BLaER1 (cell line): ENCODE results near the gene MDK.

ENCODE experiments used
- H3K27ac ChIP-seq: shearing (Covaris generic); formaldehyde crosslinking; 2 replicates; pipeline ENCODE4 v1.8.1; 2022
- H3K27me3 ChIP-seq: shearing (Covaris generic); formaldehyde crosslinking; 2 replicates; pipeline ENCODE4 v1.8.1; 2022
- H3K36me3 ChIP-seq: shearing (Covaris generic); formaldehyde crosslinking; 2 replicates; pipeline ENCODE4 v1.8.1; 2022
- H3K4me1 ChIP-seq: shearing (Covaris generic); formaldehyde crosslinking; 2 replicates; pipeline ENCODE4 v1.8.1; 2022
- H3K4me2 ChIP-seq: shearing (Covaris generic); formaldehyde crosslinking; 2 replicates; pipeline ENCODE4 v1.8.1; 2022
- H3K4me3 ChIP-seq: shearing (Covaris generic); formaldehyde crosslinking; 2 replicates; pipeline ENCODE4 v1.8.1; 2022
- H3K9ac ChIP-seq: shearing (Covaris generic); formaldehyde crosslinking; 2 replicates; pipeline ENCODE4 v1.8.1; 2022
- H3K9me3 ChIP-seq: shearing (Covaris generic); formaldehyde crosslinking; 2 replicates; pipeline ENCODE4 v1.8.1; 2022
- H4K20me1 ChIP-seq: shearing (Covaris generic); formaldehyde crosslinking; 2 replicates; pipeline ENCODE4 v1.8.1; 2022
- Cebpa-rat ChIP-seq: shearing (Covaris generic); IDR thresholded peaks from 2 replicates; pipeline ENCODE4 v1.8.1; 2022

MDK gene

DNA sequence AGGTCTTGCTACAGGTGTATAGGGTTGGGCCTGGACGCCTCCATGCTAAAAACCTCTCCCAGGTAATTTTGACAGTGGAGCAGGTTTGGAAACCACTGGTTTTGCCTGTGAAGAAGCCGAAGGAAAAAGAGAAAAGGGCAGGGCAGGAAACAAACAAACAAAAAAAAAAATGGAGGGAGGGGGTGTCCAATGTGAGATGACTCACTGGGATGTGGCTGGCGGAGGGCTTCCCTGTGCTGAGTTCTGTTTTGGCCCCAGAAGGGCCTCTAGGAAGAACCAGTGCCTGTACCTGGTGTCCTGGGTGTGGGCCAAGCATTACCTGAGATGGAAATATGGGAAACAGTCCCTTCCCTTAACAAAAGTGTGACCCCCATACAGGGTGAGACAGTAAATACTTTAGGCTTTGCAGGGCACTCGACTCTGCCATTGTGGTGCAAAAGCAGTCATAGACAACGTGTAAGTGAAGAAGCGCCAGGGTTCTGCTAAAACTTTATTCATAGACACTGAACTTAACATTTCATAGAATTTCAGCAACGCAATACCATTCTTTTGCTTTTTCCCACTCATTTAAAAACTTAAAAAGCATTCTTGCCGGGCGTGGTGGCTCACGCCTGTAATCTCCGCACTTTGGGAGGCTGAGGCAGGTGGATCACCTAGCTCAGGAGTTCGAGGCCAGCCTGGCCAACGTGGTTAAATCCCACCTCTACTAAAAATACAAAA lies 43.7 kb upstream of the MDK start:
- no peaks in the 10 kb centered on the region for H3K36me3 ChIP-seq
- H3K9ac ChIP-seq, result no peak overlapping the region
- TF ChIP-seq Cebpa-rat, result no peak
- H3K4me1 ChIP-seq, result peaks cover 45% of the 10 kb centered on the region
- no peaks in the 10 kb centered on the region for H3K9me3 ChIP-seq
- H3K27ac ChIP-seq, result no peak overlapping the region
- H3K4me2 ChIP-seq, result no peak overlapping the region
- peaks cover 36% of the 10 kb centered on the region for H3K27me3 ChIP-seq
- peaks cover 17% of the 10 kb centered on the region for H4K20me1 ChIP-seq
- H3K4me3 ChIP-seq, result no peak overlapping the region

DNA sequence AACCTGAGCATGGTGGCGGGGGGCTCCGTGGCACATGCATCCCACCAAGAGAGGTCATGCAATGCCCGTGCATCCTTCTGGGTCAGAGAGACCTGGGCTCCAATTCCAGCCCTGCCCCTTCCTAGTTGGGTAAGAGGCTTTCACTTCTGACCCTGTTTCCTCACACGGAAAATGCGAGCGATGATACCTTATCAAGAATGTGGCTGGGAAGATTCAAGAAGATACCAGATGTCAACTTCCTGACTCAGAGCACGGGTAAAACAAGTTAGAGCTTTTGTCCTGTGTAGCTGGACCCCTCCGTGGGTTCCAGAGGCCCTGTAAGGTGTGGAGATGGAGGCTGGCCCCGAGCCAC lies 42.9 kb upstream of the MDK start:
- Histone ChIP-seq H3K4me2 (peak overlapping the region; percentile 71), H3K9ac (no peak overlapping the region), H3K4me3 (no peak overlapping the region), H3K27ac (no peak overlapping the region), H3K4me1 (peaks cover 45% of the 10 kb centered on the region), H3K9me3 (no peaks in the 10 kb centered on the region), H3K27me3 (peaks cover 27% of the 10 kb centered on the region), H3K36me3 (no peaks in the 10 kb centered on the region), H4K20me1 (peaks cover 10% of the 10 kb centered on the region)
- TF ChIP-seq Cebpa-rat, result no peak

DNA sequence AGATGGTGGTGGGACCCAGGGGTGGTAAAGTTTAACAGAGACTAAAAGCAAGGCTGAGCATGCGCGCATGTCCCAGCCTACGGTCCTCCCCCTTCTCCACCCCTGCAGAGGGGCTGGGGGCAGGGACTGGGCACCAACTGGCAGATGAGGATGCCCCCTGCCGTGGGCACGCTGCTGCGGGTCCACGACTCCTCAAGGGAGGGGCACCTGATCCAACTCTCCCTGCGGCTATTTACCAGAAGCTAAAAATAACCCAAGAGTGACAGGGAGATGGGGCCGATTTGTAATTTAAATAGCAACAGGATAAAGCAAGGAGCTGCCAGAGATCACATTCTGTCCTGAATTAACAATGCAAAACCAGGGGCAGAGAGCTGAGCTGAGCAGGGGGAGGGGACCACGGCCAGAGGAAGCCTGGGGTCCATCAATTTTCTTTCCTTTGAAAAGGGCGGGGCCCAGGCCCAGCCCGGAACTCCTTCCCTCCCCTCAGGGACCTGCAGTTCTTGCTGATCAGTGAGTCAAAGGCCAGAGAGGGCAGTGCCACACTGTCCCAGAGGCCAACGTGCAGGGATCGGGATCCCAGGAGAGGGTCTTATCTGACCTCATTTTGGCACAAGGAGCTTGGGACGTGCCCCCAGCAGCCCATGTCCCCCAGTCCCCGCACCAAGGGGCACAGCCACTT lies 42.3 kb upstream of the MDK start:
- peak overlapping the region; percentile 32; the same call in 1 of the 2 replicates for H3K9ac ChIP-seq
- no peaks in the 10 kb centered on the region for H3K36me3 ChIP-seq
- H3K4me2 ChIP-seq, result peak overlapping the region; percentile 71
- H3K4me1 ChIP-seq, result peaks cover 45% of the 10 kb centered on the region
- H3K27me3 ChIP-seq, result peaks cover 22% of the 10 kb centered on the region
- no peak overlapping the region for H3K4me3 ChIP-seq
- no peaks in the 10 kb centered on the region for H3K9me3 ChIP-seq
- no peak for TF ChIP-seq Cebpa-rat
- H4K20me1 ChIP-seq, result peaks cover 5% of the 10 kb centered on the region; the same call in 1 of the 2 replicates
- H3K27ac ChIP-seq, result no peak overlapping the region

DNA sequence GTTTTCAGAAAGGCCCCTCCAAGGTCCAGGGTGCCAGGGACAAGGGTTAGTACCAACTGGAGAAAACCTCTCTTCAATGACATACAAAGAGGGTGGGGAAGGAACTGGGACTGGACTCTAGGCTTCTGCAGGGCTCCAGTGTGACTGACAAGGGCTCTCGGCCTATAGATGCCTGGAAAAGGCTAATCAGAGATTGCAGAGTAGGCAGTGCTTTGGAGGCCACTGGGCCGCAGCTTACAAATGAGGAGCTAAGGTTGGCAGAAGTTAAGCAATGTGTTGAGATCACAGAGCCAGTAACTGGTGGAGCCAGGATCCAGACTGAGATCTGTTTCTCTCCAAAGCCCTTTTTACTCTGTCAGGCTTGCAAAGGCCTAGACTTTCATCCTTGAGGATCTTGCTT lies 41.7 kb upstream of the MDK start:
- Histone ChIP-seq H4K20me1 (no peaks in the 10 kb centered on the region), H3K36me3 (no peaks in the 10 kb centered on the region), H3K9ac (no peak overlapping the region), H3K4me3 (no peak overlapping the region), H3K9me3 (no peaks in the 10 kb centered on the region), H3K4me2 (peak overlapping the region; percentile 71; the same call in 1 of the 2 replicates), H3K27me3 (peaks cover 15% of the 10 kb centered on the region), H3K27ac (no peak overlapping the region), H3K4me1 (peaks cover 49% of the 10 kb centered on the region)
- TF ChIP-seq Cebpa-rat, result no peak

DNA sequence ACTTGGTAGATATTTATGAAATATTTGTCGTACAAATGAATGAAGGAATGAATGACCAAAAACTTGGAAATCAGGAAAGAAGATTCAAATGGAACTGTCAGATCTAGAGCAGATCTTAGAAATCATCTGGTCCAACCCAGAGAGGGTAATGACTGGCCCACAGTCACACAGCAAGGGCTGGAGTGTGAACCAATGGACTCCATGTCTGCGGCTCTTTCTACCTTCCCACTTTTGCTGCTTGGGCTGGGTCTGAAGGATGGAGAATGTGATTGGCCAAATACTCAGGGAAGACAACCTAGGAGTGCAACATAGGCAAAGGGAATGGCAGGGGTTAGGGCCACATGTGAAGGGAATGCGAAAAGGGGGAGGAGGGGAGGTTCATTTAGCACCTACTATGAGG lies 40.0 kb upstream of the MDK start:
- peaks cover 66% of the 10 kb centered on the region for H3K4me1 ChIP-seq
- H3K4me2 ChIP-seq, result peak overlapping the region; percentile 75
- no peak for TF ChIP-seq Cebpa-rat

DNA sequence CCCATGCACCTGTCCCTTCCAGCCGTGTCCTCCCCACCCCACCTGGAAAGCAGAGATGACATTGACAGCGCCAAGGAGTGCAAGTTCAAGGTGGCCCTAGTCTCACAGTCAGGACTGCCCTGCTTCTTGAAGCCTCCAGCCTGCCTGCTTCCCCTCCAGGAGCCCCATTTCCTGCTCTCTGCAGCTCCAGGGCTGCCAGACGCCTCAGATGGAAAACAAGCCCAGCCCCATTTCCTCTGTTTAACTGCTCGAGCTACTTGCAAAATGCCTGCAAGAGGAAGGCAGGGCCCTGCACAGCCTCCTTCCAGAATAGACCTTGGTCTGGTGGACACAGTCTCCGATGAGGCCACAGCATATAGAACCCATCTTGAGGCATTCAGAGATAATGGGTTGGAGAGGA lies 39.2 kb upstream of the MDK start:
- Histone ChIP-seq H3K27me3 (peaks cover 9% of the 10 kb centered on the region; the same call in 1 of the 2 replicates), H3K9me3 (no peaks in the 10 kb centered on the region), H4K20me1 (no peaks in the 10 kb centered on the region), H3K4me2 (peak overlapping the region; percentile 75), H3K4me3 (no peak overlapping the region), H3K36me3 (no peaks in the 10 kb centered on the region), H3K9ac (peak overlapping the region; percentile 50; the same call in 1 of the 2 replicates), H3K27ac (peak overlapping the region; percentile 56), H3K4me1 (peaks cover 72% of the 10 kb centered on the region)
- TF ChIP-seq Cebpa-rat, result no peak

More for the DNA sequence above, 40.0 kb upstream of the MDK start:
- Histone ChIP-seq H4K20me1 (no peaks in the 10 kb centered on the region), H3K9me3 (no peaks in the 10 kb centered on the region), H3K27ac (no peak overlapping the region), H3K27me3 (peaks cover 8% of the 10 kb centered on the region; the same call in 1 of the 2 replicates), H3K36me3 (no peaks in the 10 kb centered on the region), H3K4me3 (no peak overlapping the region), H3K9ac (no peak overlapping the region)

DNA sequence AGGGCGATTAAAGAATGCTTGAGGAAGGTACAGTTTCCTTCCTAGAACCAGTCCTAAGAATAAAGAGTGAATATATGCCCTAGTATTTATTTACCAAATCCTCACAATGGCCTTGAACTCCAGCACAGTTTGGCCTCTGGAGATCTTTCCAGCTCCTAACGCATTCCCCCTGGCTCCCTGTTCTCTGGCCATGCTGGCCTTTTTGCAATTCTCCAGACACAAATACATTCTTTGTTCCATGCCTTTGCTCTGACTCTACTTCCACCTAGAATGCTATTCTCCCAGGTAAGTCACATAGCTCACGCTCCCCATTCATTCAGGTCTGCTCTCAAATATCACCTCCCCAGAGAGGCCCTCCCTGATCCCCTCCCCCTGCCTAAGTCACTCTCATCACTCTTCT lies 37.9 kb upstream of the MDK start:
- no peak overlapping the region for H3K27ac ChIP-seq
- H4K20me1 ChIP-seq, result peaks cover 11% of the 10 kb centered on the region
- H3K9ac ChIP-seq, result no peak overlapping the region
- peaks cover 74% of the 10 kb centered on the region for H3K4me1 ChIP-seq
- H3K36me3 ChIP-seq, result no peaks in the 10 kb centered on the region
- no peak overlapping the region for H3K4me2 ChIP-seq
- no peak overlapping the region for H3K4me3 ChIP-seq
- H3K9me3 ChIP-seq, result no peaks in the 10 kb centered on the region
- no peak for TF ChIP-seq Cebpa-rat
- peaks cover 9% of the 10 kb centered on the region; the same call in 1 of the 2 replicates for H3K27me3 ChIP-seq

DNA sequence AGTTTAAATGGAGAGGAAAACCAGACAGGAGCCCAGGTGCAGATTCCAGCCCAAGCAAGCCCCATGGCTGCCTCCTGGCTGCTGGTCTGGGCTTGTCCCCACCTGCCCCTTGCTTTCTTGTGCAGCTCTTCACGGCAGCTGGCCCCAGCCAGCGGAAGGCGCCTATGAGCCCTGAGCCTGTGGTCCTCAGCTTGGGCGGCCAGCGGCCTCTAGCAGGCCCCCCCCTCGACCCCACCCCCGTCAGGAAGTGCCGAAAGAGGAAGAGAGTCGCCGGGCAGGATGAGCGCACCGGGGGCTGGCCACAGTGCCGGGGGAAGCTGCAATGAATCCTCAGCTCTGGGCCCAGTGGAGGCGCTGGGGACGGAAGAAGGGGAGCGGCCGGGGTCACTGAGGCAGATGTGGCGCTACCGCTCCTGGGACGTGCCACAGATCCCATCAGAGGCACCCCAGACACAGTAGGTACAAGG lies 36.3 kb upstream of the MDK start:
- Histone ChIP-seq H3K36me3 (0 out of 2 replicates have a peak, but pooled peaks cover 5% of the 10 kb centered on the region), H3K9me3 (no peaks in the 10 kb centered on the region), H3K4me1 (peaks cover 76% of the 10 kb centered on the region), H3K4me3 (peak overlapping the region; percentile 96), H3K4me2 (peak overlapping the region; percentile 86), H3K27me3 (peaks cover 9% of the 10 kb centered on the region; the same call in 1 of the 2 replicates), H3K27ac (peak overlapping the region; percentile 52), H3K9ac (peak overlapping the region; percentile 66), H4K20me1 (peaks cover 27% of the 10 kb centered on the region)
- no peak for TF ChIP-seq Cebpa-rat

DNA sequence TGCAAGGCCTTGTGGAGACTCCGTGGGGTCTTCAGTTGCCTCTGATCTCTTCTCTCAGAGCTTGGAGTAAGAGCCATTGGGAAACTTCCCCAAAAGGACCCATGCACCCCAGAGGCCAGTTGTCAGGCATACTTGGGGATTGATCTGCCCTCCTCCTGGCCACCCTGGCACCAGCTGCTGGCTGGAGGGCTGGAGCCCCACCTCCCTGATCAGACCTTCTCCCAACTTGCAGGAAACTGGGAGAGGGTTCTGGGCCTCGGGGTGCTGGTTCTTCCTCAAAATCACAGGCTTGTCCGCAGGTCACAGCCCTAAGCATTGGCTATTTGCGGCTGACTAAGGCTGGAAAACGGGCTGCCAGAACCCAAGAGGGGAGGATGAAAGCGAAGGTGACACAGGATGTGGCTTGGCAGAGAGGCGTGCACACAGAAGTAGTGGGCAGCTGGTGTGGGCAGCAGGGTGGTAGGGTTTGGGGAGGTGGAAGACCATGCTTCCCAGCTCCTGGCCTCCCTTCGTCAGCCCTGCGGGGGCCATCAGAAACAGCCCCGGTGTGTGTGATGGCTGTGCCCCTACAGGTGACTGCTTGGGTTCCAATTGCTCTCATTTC lies 35.5 kb upstream of the MDK start:
- Histone ChIP-seq H3K9ac (peak overlapping the region; percentile 66), H3K4me1 (peaks cover 82% of the 10 kb centered on the region), H3K27ac (peak overlapping the region; percentile 52), H3K27me3 (peaks cover 9% of the 10 kb centered on the region; the same call in 1 of the 2 replicates), H3K4me3 (peak overlapping the region; percentile 96), H3K4me2 (peak overlapping the region; percentile 86), H4K20me1 (peaks cover 33% of the 10 kb centered on the region), H3K36me3 (peaks cover 10% of the 10 kb centered on the region), H3K9me3 (no peaks in the 10 kb centered on the region)
- TF ChIP-seq Cebpa-rat, result no peak
